Kidney tubule cell (primary cell): ENCODE data around the gene KAZN.
A peak's percentile ranks its signal among the peaks of the same experiment; 100 is the strongest.

Source experiments
- DNase-seq: peaks from one replicate; pipeline ENCODE4 v3.0.0-alpha.2; 2018; ENCODE audit warnings: low spot score

KAZN gene

GRCh38 chr1:14647777-14648176 is 49.3 kb downstream of the KAZN start:
- DNase-seq: no peak

- DNase-seq: no peak
Measured at GRCh38 chr1:14648391-14648790, 49.9 kb downstream of the KAZN start.

GRCh38 chr1:14648896-14649855 is 50.7 kb downstream of the KAZN start:
- DNase-seq: no peak

- DNase-seq: no peak
Measured at GRCh38 chr1:14649976-14650375, 51.5 kb downstream of the KAZN start.

GRCh38 chr1:14650951-14651350 is 52.5 kb downstream of the KAZN start:
- no peak for DNase-seq

- no peak for DNase-seq
Measured at GRCh38 chr1:14652840-14653239, 54.4 kb downstream of the KAZN start.

- no peak for DNase-seq
Measured at GRCh38 chr1:14653461-14653960, 55.0 kb downstream of the KAZN start.

- DNase-seq: peak; percentile 29
Measured at GRCh38 chr1:14654554-14654953, 56.1 kb downstream of the KAZN start.

- DNase-seq: no peak
Measured at GRCh38 chr1:14655385-14655784, 56.9 kb downstream of the KAZN start.

- no peak for DNase-seq
Measured at GRCh38 chr1:14656384-14656937, 58.0 kb downstream of the KAZN start.

GRCh38 chr1:14658642-14659041 is 60.2 kb downstream of the KAZN start:
- DNase-seq: no peak

- DNase-seq: no peak
Measured at GRCh38 chr1:14659913-14660312, 61.4 kb downstream of the KAZN start.

GRCh38 chr1:14660801-14661200 is 62.3 kb downstream of the KAZN start:
- no peak for DNase-seq

GRCh38 chr1:14661222-14661621 is 62.7 kb downstream of the KAZN start:
- DNase-seq: no peak

- DNase-seq: no peak
Measured at GRCh38 chr1:14662116-14662515, 63.6 kb downstream of the KAZN start.

- DNase-seq: no peak
Measured at GRCh38 chr1:14663773-14664172, 65.3 kb downstream of the KAZN start.

- DNase-seq: peak; percentile 33
Measured at GRCh38 chr1:14666373-14666772, 67.9 kb downstream of the KAZN start.

- no peak for DNase-seq
Measured at GRCh38 chr1:14666962-14667650, 68.6 kb downstream of the KAZN start.

GRCh38 chr1:14667651-14667984 is 69.1 kb downstream of the KAZN start:
- no peak for DNase-seq

- no peak for DNase-seq
Measured at GRCh38 chr1:14668538-14668937, 70.1 kb downstream of the KAZN start.

- DNase-seq: peak; percentile 30
Measured at GRCh38 chr1:14672005-14672404, 73.5 kb downstream of the KAZN start.

- no peak for DNase-seq
Measured at GRCh38 chr1:14674030-14674429, 75.5 kb downstream of the KAZN start.

- no peak for DNase-seq
Measured at GRCh38 chr1:14676400-14676799, 77.9 kb downstream of the KAZN start.
